ENCODE results near the gene CRYM.

DNA sequence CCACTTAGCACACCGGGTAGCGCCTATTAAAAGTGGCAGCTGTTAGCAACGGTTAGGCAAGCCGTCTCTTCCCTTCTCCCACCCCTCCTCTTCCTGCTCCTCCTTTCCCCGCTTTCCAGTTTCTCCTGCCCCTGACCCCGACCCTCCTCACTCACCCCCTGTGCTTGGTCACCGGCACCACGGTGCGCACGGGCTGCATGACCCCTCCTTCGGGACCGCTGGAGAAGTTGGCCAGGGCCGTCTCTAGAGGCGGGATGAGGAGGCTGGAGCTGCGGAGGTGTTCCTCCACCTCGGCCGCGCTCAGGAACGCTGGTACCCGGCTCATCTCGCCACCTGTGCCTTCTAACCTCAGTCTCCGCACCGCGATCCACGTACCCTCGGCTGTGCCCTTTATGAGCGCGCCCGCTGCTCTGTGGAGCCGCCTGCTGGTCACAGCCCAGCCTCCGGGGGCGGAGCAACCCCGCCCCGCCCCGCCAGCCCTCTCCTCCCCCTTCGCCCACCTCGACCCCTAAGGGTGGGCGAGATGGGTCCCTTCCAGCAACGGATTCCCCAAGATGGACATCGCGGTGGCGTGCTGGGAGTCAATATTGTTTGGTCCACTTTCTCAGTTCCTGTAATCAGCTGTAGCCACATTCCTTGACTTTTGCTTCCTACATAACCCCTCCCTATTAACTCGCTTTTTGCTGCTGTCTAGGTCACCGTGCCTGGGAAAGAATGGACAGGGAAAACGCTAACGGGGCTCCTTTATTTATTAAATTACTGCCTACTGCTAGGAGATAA lies at the start of gene CRYM:
- TF ChIP-seq POLR2AphosphoS5 (IDR thresholded peaks at IDR 0.05; ENCODE audit: low read depth, low read length) (no peak), POLR2A (IDR thresholded peaks at IDR 0.05; ENCODE audit: low read depth, low read length) (no peak), TAF1 (IDR thresholded peaks at IDR 0.05; ENCODE audit: borderline replicate concordance, low read depth, low read length) (no peak)
